ENCODE results near the gene PANX2.
"Not testable (repeated sequence)": the region's sequence is repeated elsewhere in the genome, so short reads cannot be mapped to it uniquely, and the experiment has no call there.

PANX2 gene

DNA sequence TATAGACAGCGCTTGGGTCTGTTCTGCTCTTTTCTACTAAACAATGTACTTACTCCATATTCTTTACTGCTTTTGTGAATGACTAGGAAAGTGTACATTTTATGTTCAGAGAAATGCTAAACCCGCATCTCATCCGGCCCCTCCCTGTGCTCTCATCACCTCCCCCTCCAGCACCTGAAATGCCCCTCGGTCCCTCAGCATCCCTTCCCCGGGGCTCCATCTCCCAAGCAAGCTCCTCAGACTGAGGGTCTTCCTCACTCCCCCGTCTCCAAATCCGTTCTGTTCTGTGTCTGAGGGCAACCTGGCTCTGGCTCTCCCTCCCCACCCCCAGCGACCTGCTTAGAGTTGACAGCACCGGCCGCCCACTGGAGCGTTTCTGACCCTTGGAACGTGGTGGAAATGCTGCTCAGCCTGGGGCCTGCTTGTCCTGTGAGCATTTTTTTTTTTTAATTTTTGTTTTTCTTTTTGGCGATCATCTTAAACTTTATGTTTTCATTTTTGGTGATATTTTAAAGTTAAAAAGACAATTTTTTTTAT lies 31.7 kb downstream of the PANX2 start:
- H3K4me3 ChIP-seq (ENCODE audit: low read depth, low read length, poor library complexity, severe bottlenecking), result peak overlapping the region; percentile 78
- peak overlapping the region; percentile 79 for H3K9ac ChIP-seq (ENCODE audit: low read length)
- TF ChIP-seq, protein P1, sequence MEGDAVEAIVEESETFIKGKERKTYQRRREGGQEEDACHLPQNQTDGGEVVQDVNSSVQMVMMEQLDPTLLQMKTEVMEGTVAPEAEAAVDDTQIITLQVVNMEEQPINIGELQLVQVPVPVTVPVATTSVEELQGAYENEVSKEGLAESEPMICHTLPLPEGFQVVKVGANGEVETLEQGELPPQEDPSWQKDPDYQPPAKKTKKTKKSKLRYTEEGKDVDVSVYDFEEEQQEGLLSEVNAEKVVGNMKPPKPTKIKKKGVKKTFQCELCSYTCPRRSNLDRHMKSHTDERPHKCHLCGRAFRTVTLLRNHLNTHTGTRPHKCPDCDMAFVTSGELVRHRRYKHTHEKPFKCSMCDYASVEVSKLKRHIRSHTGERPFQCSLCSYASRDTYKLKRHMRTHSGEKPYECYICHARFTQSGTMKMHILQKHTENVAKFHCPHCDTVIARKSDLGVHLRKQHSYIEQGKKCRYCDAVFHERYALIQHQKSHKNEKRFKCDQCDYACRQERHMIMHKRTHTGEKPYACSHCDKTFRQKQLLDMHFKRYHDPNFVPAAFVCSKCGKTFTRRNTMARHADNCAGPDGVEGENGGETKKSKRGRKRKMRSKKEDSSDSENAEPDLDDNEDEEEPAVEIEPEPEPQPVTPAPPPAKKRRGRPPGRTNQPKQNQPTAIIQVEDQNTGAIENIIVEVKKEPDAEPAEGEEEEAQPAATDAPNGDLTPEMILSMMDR (IDR thresholded peaks at IDR 0.05; ENCODE audit: low read length), result no peak
- TF ChIP-seq EZH2 (IDR thresholded peaks at IDR 0.05; ENCODE audit: borderline replicate concordance, low read length), result no peak
- peaks cover 5% of the 10 kb centered on the region; the same call in 1 of the 2 replicates for H3F3A ChIP-seq (ENCODE audit: insufficient read depth, low read length)
- H3K9me2 ChIP-seq (ENCODE audit: low read depth, low read length), result no peaks in the 10 kb centered on the region
- H3K9me3 ChIP-seq (ENCODE audit: low read length), result no peaks in the 10 kb centered on the region
- H3K36me3 ChIP-seq (ENCODE audit: insufficient read depth, low read length), result peaks cover 61% of the 10 kb centered on the region
- peaks cover 53% of the 10 kb centered on the region for H3K4me1 ChIP-seq (ENCODE audit: insufficient read depth, low read length, severe bottlenecking)
- H3K27ac ChIP-seq (ENCODE audit: low read depth, low read length, poor library complexity, severe bottlenecking), result peak overlapping the region; percentile 73
- H2AFZ ChIP-seq (ENCODE audit: low read length), result no peak overlapping the region
- H3K27me3 ChIP-seq (ENCODE audit: insufficient read depth, low read length), result no peaks in the 10 kb centered on the region
- H4K20me1 ChIP-seq (ENCODE audit: insufficient read depth, low read length), result no peaks in the 10 kb centered on the region
- peaks cover 25% of the 10 kb centered on the region for H3K79me2 ChIP-seq (ENCODE audit: insufficient read depth, low read length)
- H3K4me2 ChIP-seq (ENCODE audit: low read length), result peak overlapping the region; percentile 82

DNA sequence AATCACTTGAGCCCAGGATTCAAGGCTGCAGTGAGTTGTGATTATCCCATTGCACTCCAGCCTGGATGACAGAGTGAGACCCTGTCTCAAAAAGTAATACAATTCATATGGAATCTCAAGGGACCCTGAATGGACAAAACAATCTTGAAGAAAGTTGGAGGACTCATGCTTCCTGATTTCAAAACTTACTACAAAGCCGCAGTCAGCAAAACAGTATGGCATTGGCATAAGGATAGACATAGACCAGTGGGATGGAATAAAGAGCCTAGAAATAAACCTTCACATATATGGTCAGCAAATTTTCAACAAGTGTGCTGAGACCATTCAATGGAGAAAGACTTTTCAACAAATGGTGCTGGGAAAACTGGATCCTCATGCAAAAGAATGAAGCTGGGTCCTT lies 32.8 kb downstream of the PANX2 start:
- H3K4me1 ChIP-seq (ENCODE audit: insufficient read depth, low read length, severe bottlenecking), result peaks cover 57% of the 10 kb centered on the region
- TF ChIP-seq, protein P1 (IDR thresholded peaks at IDR 0.05; ENCODE audit: low read length), result no peak
- no peak for TF ChIP-seq EZH2 (IDR thresholded peaks at IDR 0.05; ENCODE audit: borderline replicate concordance, low read length)
- no peak overlapping the region for H3K4me2 ChIP-seq (ENCODE audit: low read length)
- peaks cover 5% of the 10 kb centered on the region; the same call in 1 of the 2 replicates for H3F3A ChIP-seq (ENCODE audit: insufficient read depth, low read length)
- H4K20me1 ChIP-seq (ENCODE audit: insufficient read depth, low read length), result no peaks in the 10 kb centered on the region
- peaks cover 58% of the 10 kb centered on the region for H3K36me3 ChIP-seq (ENCODE audit: insufficient read depth, low read length)
- H3K27me3 ChIP-seq (ENCODE audit: insufficient read depth, low read length), result no peaks in the 10 kb centered on the region
- H3K9me2 ChIP-seq (ENCODE audit: low read depth, low read length), result no peaks in the 10 kb centered on the region
- H3K4me3 ChIP-seq (ENCODE audit: low read depth, low read length, poor library complexity, severe bottlenecking), result no peak overlapping the region
- no peaks in the 10 kb centered on the region for H3K9me3 ChIP-seq (ENCODE audit: low read length)
- H3K79me2 ChIP-seq (ENCODE audit: insufficient read depth, low read length), result peaks cover 25% of the 10 kb centered on the region
- no peak overlapping the region for H2AFZ ChIP-seq (ENCODE audit: low read length)
- no peak overlapping the region for H3K27ac ChIP-seq (ENCODE audit: low read depth, low read length, poor library complexity, severe bottlenecking)
- H3K9ac ChIP-seq (ENCODE audit: low read length), result no peak overlapping the region

DNA sequence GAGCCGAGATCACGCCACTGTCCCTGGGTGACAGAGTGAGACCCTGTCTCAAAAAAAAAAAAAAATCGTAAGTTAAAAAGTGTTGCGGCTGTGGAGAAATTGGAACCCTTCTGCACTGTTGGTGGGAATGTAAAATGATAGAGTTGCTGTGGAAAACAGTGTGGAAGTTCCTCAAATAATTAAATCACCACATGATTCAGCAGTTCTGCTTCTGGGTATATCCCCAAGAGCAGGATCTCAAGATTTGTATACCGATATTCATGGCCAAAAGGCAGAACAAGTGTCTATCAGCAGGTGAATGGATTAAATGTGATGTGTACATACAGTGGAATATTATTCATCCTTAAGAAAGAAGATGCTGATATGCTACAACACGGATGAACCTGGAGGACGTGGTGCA lies 34.0 kb downstream of the PANX2 start:
- no peak overlapping the region for H2AFZ ChIP-seq (ENCODE audit: low read length)
- no peaks in the 10 kb centered on the region for H3K9me2 ChIP-seq (ENCODE audit: low read depth, low read length)
- H3K4me1 ChIP-seq (ENCODE audit: insufficient read depth, low read length, severe bottlenecking), result peaks cover 51% of the 10 kb centered on the region
- no peaks in the 10 kb centered on the region for H4K20me1 ChIP-seq (ENCODE audit: insufficient read depth, low read length)
- H3F3A ChIP-seq (ENCODE audit: insufficient read depth, low read length), result 0 out of 2 replicates have a peak, but pooled peaks cover under 1% of the 10 kb centered on the region
- peaks cover 55% of the 10 kb centered on the region for H3K36me3 ChIP-seq (ENCODE audit: insufficient read depth, low read length)
- no peaks in the 10 kb centered on the region for H3K27me3 ChIP-seq (ENCODE audit: insufficient read depth, low read length)
- peaks cover 25% of the 10 kb centered on the region for H3K79me2 ChIP-seq (ENCODE audit: insufficient read depth, low read length)
- H3K4me2 ChIP-seq (ENCODE audit: low read length), result peak overlapping the region; percentile 40
- H3K9ac ChIP-seq (ENCODE audit: low read length), result peak overlapping the region; percentile 7; the same call in 1 of the 2 replicates
- no peak for TF ChIP-seq EZH2 (IDR thresholded peaks at IDR 0.05; ENCODE audit: borderline replicate concordance, low read length)
- TF ChIP-seq, protein P1 (IDR thresholded peaks at IDR 0.05; ENCODE audit: low read length), result no peak
- H3K9me3 ChIP-seq (ENCODE audit: low read length), result no peaks in the 10 kb centered on the region
- H3K4me3 ChIP-seq (ENCODE audit: low read depth, low read length, poor library complexity, severe bottlenecking), result no peak overlapping the region
- peak overlapping the region; percentile 33 for H3K27ac ChIP-seq (ENCODE audit: low read depth, low read length, poor library complexity, severe bottlenecking)

DNA sequence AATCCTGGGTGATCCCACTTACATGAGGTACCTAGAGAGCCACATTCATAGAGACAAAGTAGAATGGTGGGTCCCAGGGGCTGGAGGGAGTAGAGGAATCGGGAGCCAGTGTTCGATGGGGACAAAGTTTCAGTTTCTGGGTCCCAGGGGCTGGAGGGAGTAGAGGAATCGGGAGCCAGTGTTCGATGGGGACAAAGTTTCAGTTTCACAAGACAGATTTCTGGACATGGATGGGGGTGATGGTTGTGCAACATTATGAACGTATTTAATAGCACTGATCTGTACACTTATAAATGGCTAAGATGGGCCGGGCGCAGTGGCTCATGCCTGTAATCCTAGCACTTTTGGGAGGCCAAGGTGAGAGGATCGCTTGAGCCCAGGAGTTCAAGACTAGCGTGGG lies 34.5 kb downstream of the PANX2 start:
- H3K4me3 ChIP-seq (ENCODE audit: low read depth, low read length, poor library complexity, severe bottlenecking); H2AFZ ChIP-seq (ENCODE audit: low read length); H3F3A ChIP-seq (ENCODE audit: insufficient read depth, low read length); H3K9me3 ChIP-seq (ENCODE audit: low read length); H4K20me1 ChIP-seq (ENCODE audit: insufficient read depth, low read length); H3K27me3 ChIP-seq (ENCODE audit: insufficient read depth, low read length); H3K9me2 ChIP-seq (ENCODE audit: low read depth, low read length): not testable (repeated sequence)
- Histone ChIP-seq H3K4me2 (ENCODE audit: low read length) (peak overlapping the region; percentile 40), H3K4me1 (ENCODE audit: insufficient read depth, low read length, severe bottlenecking) (peaks cover 47% of the 10 kb centered on the region), H3K79me2 (ENCODE audit: insufficient read depth, low read length) (peaks cover 25% of the 10 kb centered on the region), H3K27ac (ENCODE audit: low read depth, low read length, poor library complexity, severe bottlenecking) (peak overlapping the region; percentile 33), H3K9ac (ENCODE audit: low read length) (peak overlapping the region; percentile 7; the same call in 1 of the 2 replicates), H3K36me3 (ENCODE audit: insufficient read depth, low read length) (peaks cover 55% of the 10 kb centered on the region)

Measured in OCI-LY1 (cell line).